ENCODE results near the gene ZNF326. TPM values are rescaled to one million over a fixed set of nuclear protein-coding genes. Genes with fewer than 3 reads are reported as not detected.
A peak's percentile ranks its signal among the peaks of the same experiment; 100 is the strongest.
"Not testable (repeated sequence)": the region's sequence is repeated elsewhere in the genome, so short reads cannot be mapped to it uniquely, and the experiment has no call there.

Gene ZNF326
- total and polyA plus RNA-seq, 12 donors = 4.1 to 28.3 (median 15.2) TPM

DNA sequence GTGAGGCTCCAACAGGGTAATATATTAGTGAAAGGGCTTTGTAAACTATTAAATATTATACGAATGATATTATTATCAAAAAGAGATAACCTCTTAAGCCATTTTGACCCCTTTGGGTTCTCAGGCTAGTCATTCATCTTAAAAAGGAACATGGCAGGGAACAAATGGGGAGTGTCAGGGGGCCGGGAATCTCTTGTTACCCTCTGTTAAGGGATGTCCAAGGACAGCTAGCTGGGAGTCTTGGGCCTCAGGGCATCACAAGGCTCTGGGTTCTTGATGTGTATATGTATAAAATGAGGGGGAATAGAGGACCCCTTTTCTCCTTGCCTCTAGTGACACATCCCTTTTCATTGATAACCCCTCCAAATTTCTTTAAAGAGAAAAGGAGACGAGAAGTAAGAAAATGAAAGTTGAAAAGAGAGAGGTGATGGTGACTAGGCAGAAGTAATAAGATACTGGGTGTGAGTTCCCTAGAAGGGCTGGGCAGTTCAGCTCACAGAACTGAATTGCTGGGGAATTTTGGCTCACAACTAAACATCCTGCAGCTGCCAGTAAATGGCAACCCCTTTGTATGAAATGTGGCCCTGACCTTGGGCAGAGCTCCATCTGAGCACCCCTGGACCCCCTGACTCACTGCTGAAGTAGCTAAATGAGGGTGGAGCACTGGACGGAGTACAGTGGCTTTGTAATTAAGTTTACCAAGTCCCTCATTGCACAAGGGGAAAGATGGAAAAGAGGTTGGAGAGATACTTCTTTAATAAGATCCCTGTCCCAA lies 20.0 kb upstream of the ZNF326 start:
- WGBS, 4 donors = 30 to 38% (median 35%) methylated on average over 4 of the region's 4 CpGs
- Histone ChIP-seq H3K4me1 (replicated peaks in 1 of 2) (peaks cover 11 to 15% of the 10 kb centered on the region in 2 donors), H3K36me3 (replicated peaks in 1 of 2) (no peaks in the 10 kb centered on the region), H3K27ac (peak overlapping the region in 4 of 5 donors; percentile 38 to 50 (median 42)), H3K4me3 (peak overlapping the region in 1 of 4 donors; percentile 2), H3K9me3 (replicated peaks in 1 of 3) (no peaks in the 10 kb centered on the region), H3K27me3 (no peaks in the 10 kb centered on the region)
- TF ChIP-seq POLR2A (IDR thresholded peaks at IDR 0.05) = no peak
- TF ChIP-seq, protein P1, sequence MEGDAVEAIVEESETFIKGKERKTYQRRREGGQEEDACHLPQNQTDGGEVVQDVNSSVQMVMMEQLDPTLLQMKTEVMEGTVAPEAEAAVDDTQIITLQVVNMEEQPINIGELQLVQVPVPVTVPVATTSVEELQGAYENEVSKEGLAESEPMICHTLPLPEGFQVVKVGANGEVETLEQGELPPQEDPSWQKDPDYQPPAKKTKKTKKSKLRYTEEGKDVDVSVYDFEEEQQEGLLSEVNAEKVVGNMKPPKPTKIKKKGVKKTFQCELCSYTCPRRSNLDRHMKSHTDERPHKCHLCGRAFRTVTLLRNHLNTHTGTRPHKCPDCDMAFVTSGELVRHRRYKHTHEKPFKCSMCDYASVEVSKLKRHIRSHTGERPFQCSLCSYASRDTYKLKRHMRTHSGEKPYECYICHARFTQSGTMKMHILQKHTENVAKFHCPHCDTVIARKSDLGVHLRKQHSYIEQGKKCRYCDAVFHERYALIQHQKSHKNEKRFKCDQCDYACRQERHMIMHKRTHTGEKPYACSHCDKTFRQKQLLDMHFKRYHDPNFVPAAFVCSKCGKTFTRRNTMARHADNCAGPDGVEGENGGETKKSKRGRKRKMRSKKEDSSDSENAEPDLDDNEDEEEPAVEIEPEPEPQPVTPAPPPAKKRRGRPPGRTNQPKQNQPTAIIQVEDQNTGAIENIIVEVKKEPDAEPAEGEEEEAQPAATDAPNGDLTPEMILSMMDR (IDR thresholded peaks at IDR 0.05) = no peak
- peak in 6 of 7 donors; percentile 56 to 78 (median 64) for DNase-seq
- intact Hi-C loops (cut with DNase I) = no loop called here

DNA sequence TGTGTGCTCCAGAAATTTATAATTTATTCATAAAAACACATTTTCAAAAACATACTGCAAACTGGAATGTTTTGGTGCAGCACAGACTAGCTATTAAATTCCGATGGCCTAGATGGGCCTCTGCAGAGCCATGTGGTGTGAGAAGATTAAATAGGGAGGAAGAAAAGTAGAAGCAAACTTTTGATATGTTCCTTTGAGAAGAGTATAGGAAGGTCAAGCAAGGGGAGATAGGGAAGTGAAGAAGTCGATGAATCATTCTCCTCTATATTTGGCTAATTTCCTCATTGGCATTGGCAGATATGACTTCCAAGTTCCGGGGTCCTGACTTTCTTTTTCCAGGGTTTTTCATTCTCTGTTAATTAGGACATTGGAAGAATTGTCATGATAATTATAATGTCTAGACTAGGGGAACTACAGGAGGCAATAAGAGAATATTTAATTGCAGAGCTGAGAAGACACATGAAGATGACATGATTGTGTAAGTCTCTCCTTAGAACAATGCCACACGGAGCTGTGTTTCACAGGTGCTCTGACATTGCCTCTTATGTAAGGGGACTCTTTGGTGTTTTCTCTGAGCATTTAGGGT lies 19.3 kb upstream of the ZNF326 start:
- WGBS, 4 donors = 17 to 39% (median 28%) methylated on average over 4 of the region's 4 CpGs
- TF ChIP-seq, protein P1 (IDR thresholded peaks at IDR 0.05) = no peak
- no peak for TF ChIP-seq POLR2A (IDR thresholded peaks at IDR 0.05)
- Histone ChIP-seq H3K27ac (peak overlapping the region in 4 of 5 donors; percentile 18 to 50 (median 41)), H3K9me3 (replicated peaks in 1 of 3) (no peaks in the 10 kb centered on the region), H3K4me1 (replicated peaks in 1 of 2) (peaks cover 11 to 15% of the 10 kb centered on the region in 2 donors), H3K36me3 (replicated peaks in 1 of 2) (no peaks in the 10 kb centered on the region), H3K27me3 (no peaks in the 10 kb centered on the region), H3K4me3 (peak overlapping the region in 1 of 4 donors; percentile 2)
- intact Hi-C loops (cut with DNase I) = no loop called here
- DNase-seq = no peak

DNA sequence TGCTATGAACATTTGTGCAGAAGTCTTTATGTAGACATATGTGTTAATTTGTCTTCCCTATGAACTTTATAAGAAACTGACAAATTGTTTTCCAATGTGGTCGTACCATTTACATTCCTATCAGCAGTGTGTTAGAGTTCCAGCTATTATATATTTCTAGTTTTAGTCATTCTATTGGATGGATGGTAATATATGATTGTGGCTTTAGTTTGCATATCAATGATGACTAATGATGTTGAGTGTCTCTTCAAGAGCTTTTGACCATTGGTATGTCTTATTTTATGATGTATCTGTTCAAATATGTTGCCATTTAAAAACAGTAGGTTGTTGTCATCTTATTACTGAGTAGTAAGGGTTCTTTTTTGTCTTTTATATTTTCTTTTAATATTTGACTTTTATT lies 16.2 kb upstream of the ZNF326 start:
- WGBS, 4 donors = 93 to 100% (median 97%) methylated on average over 1 of the region's 1 CpG
- intact Hi-C loops (cut with DNase I) = no loop called here
- Histone ChIP-seq H3K4me3 (no peak overlapping the region), H3K36me3 (replicated peaks in 1 of 2) (no peaks in the 10 kb centered on the region), H3K27me3 (no peaks in the 10 kb centered on the region), H3K4me1 (replicated peaks in 1 of 2) (peaks cover 20 to 31% of the 10 kb centered on the region in 2 donors), H3K27ac (no peak overlapping the region), H3K9me3 (replicated peaks in 1 of 3) (no peaks in the 10 kb centered on the region)
- no peak for TF ChIP-seq POLR2A (IDR thresholded peaks at IDR 0.05)
- TF ChIP-seq, protein P1 (IDR thresholded peaks at IDR 0.05) = no peak
- DNase-seq = no peak

DNA sequence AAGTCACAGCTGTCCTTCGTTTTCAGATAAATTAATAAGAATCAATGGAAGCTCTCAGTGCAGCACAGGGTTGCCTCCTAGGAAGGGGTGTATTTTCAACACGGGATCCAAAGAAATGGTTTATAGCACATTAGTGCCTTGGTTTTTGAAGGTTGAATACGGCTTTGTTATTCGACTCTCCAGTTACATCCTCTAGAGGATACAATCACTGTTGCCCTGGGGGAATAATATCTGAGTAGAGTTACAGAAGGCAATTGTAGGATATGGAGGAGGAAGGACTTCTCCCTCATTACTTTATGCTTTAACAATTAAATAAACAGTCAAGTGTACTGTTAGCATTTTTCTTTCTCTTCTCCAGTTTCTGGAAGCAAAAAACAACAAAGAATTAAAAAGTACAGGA lies 14.3 kb upstream of the ZNF326 start:
- Histone ChIP-seq H3K27ac (no peak overlapping the region), H3K36me3 (replicated peaks in 1 of 2) (no peaks in the 10 kb centered on the region), H3K4me3 (no peak overlapping the region), H3K9me3 (replicated peaks in 1 of 3) (no peaks in the 10 kb centered on the region), H3K4me1 (replicated peaks in 1 of 2) (peaks cover 10 to 20% of the 10 kb centered on the region in 2 donors), H3K27me3 (no peaks in the 10 kb centered on the region)
- no peak for TF ChIP-seq POLR2A (IDR thresholded peaks at IDR 0.05)
- TF ChIP-seq, protein P1 (IDR thresholded peaks at IDR 0.05) = no peak
- intact Hi-C loops (cut with DNase I) = no loop called here
- no peak for DNase-seq
- 56 to 75% (median 63%) methylated on average over 4 of the region's 4 CpGs for WGBS, 4 donors

DNA sequence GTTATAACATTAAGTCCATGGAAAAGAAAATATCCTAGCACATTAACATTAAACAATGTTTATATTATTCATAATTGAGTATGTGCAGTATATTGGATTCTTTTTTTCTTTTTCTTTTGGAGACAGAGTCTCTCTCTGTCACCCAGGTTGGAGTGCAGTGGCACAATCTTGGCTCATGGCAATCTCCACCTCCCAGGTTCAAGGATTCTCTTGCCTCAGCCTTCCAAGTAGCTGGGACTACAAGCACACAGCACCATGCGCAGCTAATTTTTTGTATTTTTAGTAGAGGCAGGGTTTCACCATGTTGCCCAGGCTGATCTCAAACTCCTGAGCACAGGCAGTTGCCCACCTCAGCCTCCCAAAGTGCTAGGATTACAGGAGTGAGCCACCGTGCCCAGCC lies 12.1 kb upstream of the ZNF326 start:
- H3K36me3 ChIP-seq (replicated peaks in 1 of 2); H3K4me3 ChIP-seq; H3K9me3 ChIP-seq (replicated peaks in 1 of 3); H3K27me3 ChIP-seq; intact Hi-C loops (cut with DNase I): not testable (repeated sequence)
- H3K27ac ChIP-seq = peak overlapping the region in 1 of 5 donors; percentile 19
- WGBS, 4 donors = 36 to 43% (median 39%) methylated on average over 2 of the region's 2 CpGs
- DNase-seq = peak in 6 of 7 donors; percentile 36 to 75 (median 66)
- peaks cover 9 to 16% of the 10 kb centered on the region in 2 donors for H3K4me1 ChIP-seq (replicated peaks in 1 of 2)

DNA sequence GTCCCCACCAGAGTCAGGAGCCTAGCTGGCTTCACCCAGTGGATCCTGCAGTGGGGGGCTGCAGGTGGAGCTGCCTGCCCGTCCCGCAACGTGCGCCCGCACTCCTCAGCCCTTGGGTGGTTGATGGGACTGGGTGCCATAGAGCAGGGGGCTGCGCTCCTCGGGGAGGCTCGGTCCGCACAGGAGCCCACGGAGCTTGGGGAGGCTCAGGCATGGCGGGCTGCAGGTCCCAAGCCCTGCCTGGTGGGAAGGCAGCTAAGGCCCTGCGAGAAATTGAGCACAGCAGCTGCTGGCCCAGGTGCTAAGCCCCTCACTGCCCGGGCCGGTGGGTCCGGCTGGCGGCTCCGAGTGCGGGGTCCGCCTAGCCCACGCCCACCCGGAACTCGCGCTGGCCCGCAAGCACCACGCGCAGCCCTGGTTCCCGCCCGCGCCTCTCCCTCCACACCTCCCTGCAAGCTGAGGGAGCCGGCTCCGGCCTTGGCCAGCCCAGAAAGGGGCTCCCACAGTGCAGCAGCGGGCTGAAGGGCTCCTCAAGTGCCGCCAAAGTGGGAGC lies 10.3 kb upstream of the ZNF326 start:
- not testable (repeated sequence) for H3K27me3 ChIP-seq; H3K4me3 ChIP-seq; DNase-seq; H3K36me3 ChIP-seq (replicated peaks in 1 of 2); H3K27ac ChIP-seq; H3K9me3 ChIP-seq (replicated peaks in 1 of 3)
- 95 to 99% (median 97%) methylated on average over 17 to 33 of the region's 33 CpGs for WGBS, 4 donors
- peaks cover 9 to 16% of the 10 kb centered on the region in 2 donors for H3K4me1 ChIP-seq (replicated peaks in 1 of 2)
- intact Hi-C loops (cut with DNase I) = loop anchor here (5.0 kb wide), 2 partner anchors 177 to 182 kb away; no protein-coding TSS in a partner anchor

All from adrenal gland (tissue), 12 donors.